GM19328 (cell line): ENCODE data around the gene KRT1.

Experiments
- ATAC-seq: cut with Tn5 transposase; IDR thresholded peaks from one replicate; pipeline ENCODE4 v1.9.1; 2021; ENCODE audit warnings: mild to moderate bottlenecking, moderate library complexity; ENCODE audit not compliant: unreplicated experiment

The KRT1 gene

GRCh38 chr12:52662918-52663229 lies 17.3 kb downstream of the KRT1 start:
- no peak for ATAC-seq

- ATAC-seq = no peak
Observed at GRCh38 chr12:52662093-52662917, 17.9 kb downstream of the KRT1 start.

GRCh38 chr12:52661668-52662067 lies 18.5 kb downstream of the KRT1 start:
- ATAC-seq = no peak

- no peak for ATAC-seq
Observed at GRCh38 chr12:52660934-52661499, 19.2 kb downstream of the KRT1 start.

- no peak for ATAC-seq
Observed at GRCh38 chr12:52659951-52660350, 20.3 kb downstream of the KRT1 start.

GRCh38 chr12:52659395-52659794 lies 20.8 kb downstream of the KRT1 start:
- ATAC-seq = no peak

GRCh38 chr12:52658196-52658595 lies 22.0 kb downstream of the KRT1 start:
- no peak for ATAC-seq

- ATAC-seq = no peak
Observed at GRCh38 chr12:52657250-52657902, 22.8 kb downstream of the KRT1 start.

GRCh38 chr12:52656616-52657015 lies 23.6 kb downstream of the KRT1 start:
- no peak for ATAC-seq

- no peak for ATAC-seq
Observed at GRCh38 chr12:52655720-52656124, 24.5 kb downstream of the KRT1 start.

GRCh38 chr12:52655251-52655650 lies 25.0 kb downstream of the KRT1 start:
- no peak for ATAC-seq

GRCh38 chr12:52651726-52652261 lies 28.4 kb downstream of the KRT1 start, which contains the start of gene KRT2:
Gene KRT2 (minus strand): TSS chr12:52652211. CDS start chr12:52652142, 69 bp downstream.
- ATAC-seq = no peak

GRCh38 chr12:52650520-52651081 lies 29.6 kb downstream of the KRT1 start:
- ATAC-seq = no peak

- ATAC-seq = no peak
Observed at GRCh38 chr12:52649066-52649465, 31.1 kb downstream of the KRT1 start.

- no peak for ATAC-seq
Observed at GRCh38 chr12:52648012-52648550, 32.1 kb downstream of the KRT1 start.

GRCh38 chr12:52647601-52648000 lies 32.6 kb downstream of the KRT1 start:
- ATAC-seq = no peak

GRCh38 chr12:52646613-52647012 lies 33.6 kb downstream of the KRT1 start:
- no peak for ATAC-seq

- no peak for ATAC-seq
Observed at GRCh38 chr12:52645982-52646381, 34.2 kb downstream of the KRT1 start.

- ATAC-seq = no peak
Observed at GRCh38 chr12:52645120-52645761, 35.0 kb downstream of the KRT1 start.

GRCh38 chr12:52644078-52644415 lies 36.2 kb downstream of the KRT1 start:
- ATAC-seq = no peak
